ENCODE data around the gene RAVER1. TPM values are rescaled to one million over a fixed set of nuclear protein-coding genes. Genes with fewer than 3 reads are reported as not detected.

The RAVER1 gene
- total RNA-seq, 4 donors from 2014 or later = 23.7 to 42.2 (median 30.2) TPM

DNA sequence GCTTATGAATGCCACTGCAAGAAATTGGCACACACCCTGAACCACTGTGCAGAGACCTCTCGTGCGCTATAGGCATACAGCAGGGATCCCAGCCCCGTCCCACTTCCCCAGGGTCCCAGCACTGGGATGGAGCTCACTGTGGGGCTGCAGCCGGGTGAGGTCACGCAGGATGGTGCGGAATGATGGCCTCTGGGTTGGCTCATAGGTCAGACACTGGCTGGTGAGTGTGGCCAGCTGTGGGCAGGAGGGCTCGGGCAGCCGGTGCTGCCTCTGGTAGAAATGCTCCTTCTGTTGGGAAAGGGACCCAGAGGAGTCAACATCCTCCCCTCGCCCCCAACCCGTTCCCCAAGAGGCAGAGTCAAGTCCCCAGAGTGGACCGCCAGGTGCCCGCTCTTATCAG, 23.1 kb upstream of the RAVER1 start:
- Histone ChIP-seq H3K27ac (replicated peaks in 1 of 4) (no peak overlapping the region), H3K4me1 (peaks cover 6 to 12% (median 9%) of the 10 kb centered on the region in 4 donors), H3K27me3 (no peaks in the 10 kb centered on the region), H3K9me3 (no peaks in the 10 kb centered on the region), H3K36me3 (peaks cover 24 to 95% (median 89%) of the 10 kb centered on the region in 4 donors), H3K4me3 (no peak overlapping the region)
- intact Hi-C loops (cut with DNase I) = no loop called here
- no peak for DNase-seq (ENCODE audit: extremely low spot score)
- TF ChIP-seq, protein P1, sequence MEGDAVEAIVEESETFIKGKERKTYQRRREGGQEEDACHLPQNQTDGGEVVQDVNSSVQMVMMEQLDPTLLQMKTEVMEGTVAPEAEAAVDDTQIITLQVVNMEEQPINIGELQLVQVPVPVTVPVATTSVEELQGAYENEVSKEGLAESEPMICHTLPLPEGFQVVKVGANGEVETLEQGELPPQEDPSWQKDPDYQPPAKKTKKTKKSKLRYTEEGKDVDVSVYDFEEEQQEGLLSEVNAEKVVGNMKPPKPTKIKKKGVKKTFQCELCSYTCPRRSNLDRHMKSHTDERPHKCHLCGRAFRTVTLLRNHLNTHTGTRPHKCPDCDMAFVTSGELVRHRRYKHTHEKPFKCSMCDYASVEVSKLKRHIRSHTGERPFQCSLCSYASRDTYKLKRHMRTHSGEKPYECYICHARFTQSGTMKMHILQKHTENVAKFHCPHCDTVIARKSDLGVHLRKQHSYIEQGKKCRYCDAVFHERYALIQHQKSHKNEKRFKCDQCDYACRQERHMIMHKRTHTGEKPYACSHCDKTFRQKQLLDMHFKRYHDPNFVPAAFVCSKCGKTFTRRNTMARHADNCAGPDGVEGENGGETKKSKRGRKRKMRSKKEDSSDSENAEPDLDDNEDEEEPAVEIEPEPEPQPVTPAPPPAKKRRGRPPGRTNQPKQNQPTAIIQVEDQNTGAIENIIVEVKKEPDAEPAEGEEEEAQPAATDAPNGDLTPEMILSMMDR (IDR thresholded peaks at IDR 0.05) = no peak
- TF ChIP-seq EP300 (IDR thresholded peaks at IDR 0.05) = no peak
- TF ChIP-seq POLR2A (IDR thresholded peaks at IDR 0.05; ENCODE audit: low read depth) = no peak
- TF ChIP-seq POLR2AphosphoS5 (IDR thresholded peaks at IDR 0.05) = no peak
- 83% methylated on average over 2 of the region's 12 CpGs for WGBS

DNA sequence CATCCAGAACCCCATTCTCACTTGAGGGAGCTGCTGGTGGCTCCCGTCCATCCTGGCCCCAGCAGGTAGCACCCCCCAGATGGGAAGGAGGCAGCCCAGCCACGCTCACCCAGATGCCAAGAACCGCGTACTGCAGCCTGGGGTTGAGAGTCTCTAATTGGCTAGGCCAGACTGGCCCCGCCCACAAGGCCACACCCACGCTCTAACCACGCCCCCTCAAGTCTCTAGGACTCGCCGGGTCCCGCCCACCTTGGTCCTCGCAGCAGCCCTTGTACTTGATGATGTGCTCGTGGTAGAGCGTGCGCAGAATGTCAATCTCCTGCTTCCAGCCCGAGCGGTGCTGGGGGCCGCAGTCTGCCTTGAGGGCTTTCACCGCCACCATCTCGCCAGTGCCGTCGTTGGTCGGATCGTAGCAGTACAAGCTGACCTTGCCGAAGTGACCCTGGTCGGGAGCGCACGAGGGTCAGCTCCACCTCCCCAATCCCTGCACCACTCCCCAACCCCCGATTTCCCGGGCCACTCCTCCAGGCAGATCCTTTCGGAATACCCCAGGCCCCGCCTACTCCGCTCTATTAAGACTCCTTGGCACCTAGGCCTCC, 20.6 kb upstream of the RAVER1 start:
- intact Hi-C loops (cut with DNase I) = no loop called here
- no peaks in the 10 kb centered on the region for H3K27me3 ChIP-seq
- no peaks in the 10 kb centered on the region for H3K9me3 ChIP-seq
- 77% methylated on average over 27 of the region's 32 CpGs for WGBS
- H3K4me3 ChIP-seq = peak overlapping the region in 2 of 4 donors; percentile 9 to 14
- no peak for DNase-seq (ENCODE audit: extremely low spot score)
- H3K36me3 ChIP-seq = peaks cover 24 to 90% (median 81%) of the 10 kb centered on the region in 4 donors
- H3K27ac ChIP-seq (replicated peaks in 1 of 4) = peak overlapping the region in 3 of 4 donors; percentile 20 to 42 (median 35)
- TF ChIP-seq EP300 (IDR thresholded peaks at IDR 0.05) = no peak
- TF ChIP-seq POLR2A (IDR thresholded peaks at IDR 0.05; ENCODE audit: low read depth) = no peak
- TF ChIP-seq, protein P1 (IDR thresholded peaks at IDR 0.05) = no peak
- TF ChIP-seq POLR2AphosphoS5 (IDR thresholded peaks at IDR 0.05) = no peak
- peaks cover 6 to 12% (median 9%) of the 10 kb centered on the region in 4 donors for H3K4me1 ChIP-seq

DNA sequence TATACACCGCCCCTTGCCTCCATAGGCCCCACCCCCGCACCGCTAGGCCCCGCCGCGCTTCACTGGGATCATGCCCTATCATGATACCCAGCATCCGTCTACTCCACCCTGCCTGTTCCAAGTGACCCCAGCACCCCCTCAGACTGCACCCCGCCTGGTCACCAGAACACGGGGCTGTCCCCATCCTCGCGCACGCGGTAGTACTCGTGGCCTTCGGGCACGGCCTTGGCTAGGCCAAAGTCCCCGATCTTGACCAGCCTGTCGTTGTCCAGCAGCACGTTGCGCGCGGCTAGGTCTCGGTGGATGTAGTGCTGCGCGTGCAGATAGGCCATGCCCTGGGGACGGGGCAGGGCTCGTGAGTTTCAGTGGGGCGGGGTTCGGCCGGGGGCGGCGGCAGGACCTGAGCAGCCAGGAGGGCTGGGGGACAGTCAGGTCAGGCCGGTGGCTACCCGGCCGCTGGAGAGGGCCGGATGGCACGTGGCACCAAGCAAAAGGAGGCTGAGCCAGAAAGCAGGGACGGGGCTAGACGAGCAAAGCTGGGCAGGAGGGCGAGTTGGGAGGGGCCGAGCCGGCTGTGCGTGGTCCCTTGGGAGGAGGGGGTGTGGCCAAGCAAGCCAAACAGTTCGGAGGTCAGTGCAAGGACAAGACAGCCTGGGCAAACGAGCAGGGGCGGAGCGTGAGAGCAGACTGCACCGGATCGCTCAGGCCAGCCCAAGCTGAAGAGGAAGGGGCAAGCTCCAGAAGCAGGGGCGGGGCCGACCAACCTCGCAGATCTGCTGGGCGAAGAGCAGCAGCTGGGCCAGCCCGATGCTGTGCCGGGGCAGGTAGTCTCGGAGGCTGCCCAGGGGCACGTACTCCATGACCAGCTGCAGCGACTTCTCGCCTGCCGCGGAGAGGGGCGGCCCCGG, 19.7 kb upstream of the RAVER1 start:
- no peaks in the 10 kb centered on the region for H3K9me3 ChIP-seq
- no peaks in the 10 kb centered on the region for H3K27me3 ChIP-seq
- peaks cover 20 to 83% (median 73%) of the 10 kb centered on the region in 4 donors for H3K36me3 ChIP-seq
- no peak for DNase-seq (ENCODE audit: extremely low spot score)
- TF ChIP-seq POLR2AphosphoS5 (IDR thresholded peaks at IDR 0.05) = no peak
- TF ChIP-seq, protein P1 (IDR thresholded peaks at IDR 0.05) = no peak
- no peak for TF ChIP-seq EP300 (IDR thresholded peaks at IDR 0.05)
- no peak for TF ChIP-seq POLR2A (IDR thresholded peaks at IDR 0.05; ENCODE audit: low read depth)
- intact Hi-C loops (cut with DNase I) = no loop called here
- 68% methylated on average over 44 of the region's 63 CpGs for WGBS
- peak overlapping the region in 3 of 4 donors; percentile 35 to 55 (median 36) for H3K27ac ChIP-seq (replicated peaks in 1 of 4)
- H3K4me1 ChIP-seq = peaks cover 6 to 12% (median 9%) of the 10 kb centered on the region in 4 donors
- peak overlapping the region in 3 of 4 donors; percentile 9 to 14 (median 13) for H3K4me3 ChIP-seq

DNA sequence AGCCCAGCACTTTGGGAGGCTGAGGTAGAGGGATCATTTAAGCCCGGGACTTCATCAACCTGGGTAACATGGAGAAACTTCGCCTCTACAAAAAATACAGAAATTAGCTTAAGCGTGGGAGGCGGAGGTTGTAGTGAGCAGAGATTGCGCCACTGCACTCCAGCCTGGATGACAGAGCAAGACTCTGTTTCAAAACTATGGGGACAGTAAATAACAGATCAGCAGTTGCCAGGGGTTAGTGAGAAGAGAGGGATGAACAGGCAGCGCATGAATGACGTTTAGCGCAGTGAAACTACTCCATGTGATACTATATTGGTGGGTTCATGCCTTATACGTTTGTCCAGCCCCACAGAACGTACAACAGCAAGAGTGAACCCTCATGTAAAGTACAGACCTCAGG, 13.2 kb upstream of the RAVER1 start:
- Histone ChIP-seq H3K27me3 (no peaks in the 10 kb centered on the region), H3K4me1 (no peaks in the 10 kb centered on the region), H3K9me3 (no peaks in the 10 kb centered on the region), H3K4me3 (no peak overlapping the region), H3K36me3 (peaks cover 0 to 22% (median 18%) of the 10 kb centered on the region in 4 donors), H3K27ac (replicated peaks in 1 of 4) (no peak overlapping the region)
- WGBS = 68% methylated on average over 10 of the region's 10 CpGs
- intact Hi-C loops (cut with DNase I) = no loop called here
- DNase-seq (ENCODE audit: extremely low spot score) = no peak
- TF ChIP-seq, protein P1 (IDR thresholded peaks at IDR 0.05) = no peak
- TF ChIP-seq POLR2AphosphoS5 (IDR thresholded peaks at IDR 0.05) = no peak
- no peak for TF ChIP-seq POLR2A (IDR thresholded peaks at IDR 0.05; ENCODE audit: low read depth)
- no peak for TF ChIP-seq EP300 (IDR thresholded peaks at IDR 0.05)
